ENCODE data around the gene TCN1. TPM values are rescaled to one million over a fixed set of nuclear protein-coding genes. Genes with fewer than 3 reads are reported as not detected.
"Not testable (repeated sequence)": the region's sequence is repeated elsewhere in the genome, so short reads cannot be mapped to it uniquely, and the experiment has no call there.

The TCN1 gene
- total RNA-seq, 1 donor from 2014 or later = 1.7 TPM

DNA sequence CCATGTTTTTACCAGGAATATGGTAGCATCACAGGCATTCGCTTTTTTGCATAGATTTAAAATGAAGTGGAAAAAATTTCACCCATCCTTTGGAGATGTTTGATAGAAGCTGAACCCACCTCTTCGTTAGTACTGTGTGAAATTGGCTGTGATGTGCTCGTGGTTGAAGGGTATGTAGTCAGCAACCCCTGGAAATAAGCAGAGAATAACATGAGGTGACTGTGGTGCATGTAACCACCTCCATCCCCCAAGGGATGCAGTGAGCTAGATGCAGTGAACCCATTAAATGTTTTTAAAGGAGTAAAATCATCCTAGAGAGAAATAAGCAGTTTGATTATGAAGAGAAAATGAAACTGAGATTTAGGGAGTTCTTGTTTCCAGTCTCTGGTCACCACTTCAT lies 36.9 kb downstream of the TCN1 start:
- no peaks in the 10 kb centered on the region for H3K4me1 ChIP-seq
- H3K27me3 ChIP-seq (ENCODE audit: low read depth) = no peaks in the 10 kb centered on the region
- no peaks in the 10 kb centered on the region for H3K9me3 ChIP-seq
- no peak overlapping the region for H3K27ac ChIP-seq
- TF ChIP-seq, protein P1, sequence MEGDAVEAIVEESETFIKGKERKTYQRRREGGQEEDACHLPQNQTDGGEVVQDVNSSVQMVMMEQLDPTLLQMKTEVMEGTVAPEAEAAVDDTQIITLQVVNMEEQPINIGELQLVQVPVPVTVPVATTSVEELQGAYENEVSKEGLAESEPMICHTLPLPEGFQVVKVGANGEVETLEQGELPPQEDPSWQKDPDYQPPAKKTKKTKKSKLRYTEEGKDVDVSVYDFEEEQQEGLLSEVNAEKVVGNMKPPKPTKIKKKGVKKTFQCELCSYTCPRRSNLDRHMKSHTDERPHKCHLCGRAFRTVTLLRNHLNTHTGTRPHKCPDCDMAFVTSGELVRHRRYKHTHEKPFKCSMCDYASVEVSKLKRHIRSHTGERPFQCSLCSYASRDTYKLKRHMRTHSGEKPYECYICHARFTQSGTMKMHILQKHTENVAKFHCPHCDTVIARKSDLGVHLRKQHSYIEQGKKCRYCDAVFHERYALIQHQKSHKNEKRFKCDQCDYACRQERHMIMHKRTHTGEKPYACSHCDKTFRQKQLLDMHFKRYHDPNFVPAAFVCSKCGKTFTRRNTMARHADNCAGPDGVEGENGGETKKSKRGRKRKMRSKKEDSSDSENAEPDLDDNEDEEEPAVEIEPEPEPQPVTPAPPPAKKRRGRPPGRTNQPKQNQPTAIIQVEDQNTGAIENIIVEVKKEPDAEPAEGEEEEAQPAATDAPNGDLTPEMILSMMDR (IDR thresholded peaks at IDR 0.05) = no peak
- H3K4me3 ChIP-seq = no peak overlapping the region
- intact Hi-C loops (cut with DNase I) = no loop called here
- no peaks in the 10 kb centered on the region for H3K36me3 ChIP-seq
- DNase-seq (no peak), ATAC-seq (no peak)

DNA sequence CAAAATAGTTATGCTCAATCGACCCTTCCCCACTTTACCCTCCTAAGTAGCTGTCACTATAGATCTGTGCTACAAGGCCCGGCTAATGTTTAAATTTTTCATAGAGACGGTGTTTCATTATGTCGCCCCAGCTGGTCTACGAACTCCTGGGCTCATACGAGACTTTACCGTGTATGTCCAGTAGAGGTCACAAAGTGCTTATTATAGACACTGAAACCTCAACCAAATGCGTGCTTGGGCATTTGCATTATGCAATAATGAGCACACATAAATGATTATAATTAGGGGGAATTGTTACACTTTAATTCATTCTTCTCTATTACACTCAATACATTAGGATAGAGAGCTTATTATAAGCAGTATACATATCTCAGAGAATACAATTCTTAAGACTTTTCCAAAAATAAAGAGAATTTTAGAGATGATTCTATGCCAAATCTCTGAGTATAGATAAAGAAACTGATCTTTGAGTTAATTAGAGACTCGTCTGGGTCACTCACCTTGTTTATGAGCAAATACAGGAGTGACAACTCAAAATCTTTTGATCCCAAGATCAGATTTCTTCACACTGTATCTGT lies 43.2 kb downstream of the TCN1 start:
- no peak overlapping the region for H3K27ac ChIP-seq
- no peaks in the 10 kb centered on the region for H3K9me3 ChIP-seq
- no peak overlapping the region for H3K4me3 ChIP-seq
- H3K4me1 ChIP-seq = no peaks in the 10 kb centered on the region
- TF ChIP-seq, protein P1 (IDR thresholded peaks at IDR 0.05) = peak; percentile 57
- H3K27me3 ChIP-seq (ENCODE audit: low read depth) = no peaks in the 10 kb centered on the region
- ATAC-seq (peak; percentile 78 to 82), DNase-seq (no peak)
- no peaks in the 10 kb centered on the region for H3K36me3 ChIP-seq
- intact Hi-C loops (cut with DNase I) = no loop called here

DNA sequence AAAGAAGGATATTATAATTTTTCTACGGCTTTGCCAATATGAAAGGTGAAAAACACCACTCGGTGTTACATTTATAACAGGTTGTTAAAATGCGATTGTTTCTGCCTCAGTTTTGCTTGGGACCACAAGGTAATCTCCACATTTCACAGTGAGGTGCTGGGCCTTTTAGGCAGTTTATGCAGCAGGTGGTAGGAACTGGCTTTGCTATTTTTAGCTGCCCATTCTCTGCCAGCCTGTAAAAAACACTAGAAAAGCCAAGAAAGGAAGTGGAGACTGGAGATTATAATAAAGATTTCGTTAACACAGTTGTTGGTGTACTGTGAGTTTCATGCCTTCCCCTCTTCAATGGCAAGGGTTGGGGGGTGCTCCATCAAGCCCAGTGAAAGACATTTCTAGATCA lies 47.7 kb downstream of the TCN1 start:
- Histone ChIP-seq H3K27ac (no peak overlapping the region), H3K36me3 (no peaks in the 10 kb centered on the region), H3K4me3 (no peak overlapping the region), H3K9me3 (no peaks in the 10 kb centered on the region), H3K27me3 (ENCODE audit: low read depth) (no peaks in the 10 kb centered on the region), H3K4me1 (no peaks in the 10 kb centered on the region)
- ATAC-seq (no peak), DNase-seq (no peak)
- TF ChIP-seq, protein P1 (IDR thresholded peaks at IDR 0.05) = no peak
- intact Hi-C loops (cut with DNase I) = no loop called here

DNA sequence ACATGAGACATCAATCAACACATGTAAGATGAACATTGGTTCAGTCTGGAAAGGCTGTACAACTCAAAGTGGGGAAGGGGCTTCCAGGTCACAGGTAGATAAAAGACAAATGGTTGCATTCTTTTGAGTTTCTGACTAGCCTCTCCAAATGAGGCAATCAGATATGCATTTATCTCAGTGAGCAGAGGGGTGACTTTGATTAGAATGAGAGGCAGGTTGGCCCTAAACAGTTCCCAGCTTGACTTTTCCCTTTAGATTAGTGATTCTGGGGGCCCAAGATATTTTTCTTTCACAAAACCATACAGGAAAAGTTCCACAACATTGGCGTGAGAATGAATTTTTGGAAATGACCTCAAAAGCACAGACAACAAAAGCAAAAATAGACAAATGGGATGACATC lies 49.9 kb downstream of the TCN1 start:
- H3K9me3 ChIP-seq; H3K4me3 ChIP-seq; ATAC-seq; H3K36me3 ChIP-seq; DNase-seq; H3K27me3 ChIP-seq (ENCODE audit: low read depth); intact Hi-C loops (cut with DNase I); H3K27ac ChIP-seq; H3K4me1 ChIP-seq: not testable (repeated sequence)

DNA sequence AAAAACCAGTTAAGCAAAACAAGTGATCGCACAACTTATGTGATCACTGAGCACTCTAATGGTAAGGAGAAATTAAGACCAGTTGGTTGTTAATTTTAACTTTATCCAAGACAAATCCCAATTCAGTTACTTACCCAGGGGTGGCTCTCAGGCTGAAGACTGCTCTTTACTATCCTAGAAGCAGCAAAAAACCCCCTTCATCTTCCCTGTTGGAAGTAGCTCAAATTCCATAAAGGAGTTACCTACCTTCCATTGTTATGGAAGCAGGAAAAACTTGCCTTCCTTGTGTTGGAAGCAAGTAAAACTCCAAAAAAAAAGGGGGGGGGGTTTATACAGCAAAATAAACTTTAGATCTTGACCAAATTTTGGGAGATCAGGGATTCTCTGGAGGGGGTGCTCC lies 50.5 kb downstream of the TCN1 start:
- TF ChIP-seq, protein P1 (IDR thresholded peaks at IDR 0.05) = no peak
- Histone ChIP-seq H3K4me1 (peaks cover 4% of the 10 kb centered on the region), H3K27ac (no peak overlapping the region), H3K27me3 (ENCODE audit: low read depth) (no peaks in the 10 kb centered on the region), H3K9me3 (no peaks in the 10 kb centered on the region), H3K36me3 (no peaks in the 10 kb centered on the region), H3K4me3 (no peak overlapping the region)
- DNase-seq (no peak), ATAC-seq (no peak)
- intact Hi-C loops (cut with DNase I) = no loop called here

DNA sequence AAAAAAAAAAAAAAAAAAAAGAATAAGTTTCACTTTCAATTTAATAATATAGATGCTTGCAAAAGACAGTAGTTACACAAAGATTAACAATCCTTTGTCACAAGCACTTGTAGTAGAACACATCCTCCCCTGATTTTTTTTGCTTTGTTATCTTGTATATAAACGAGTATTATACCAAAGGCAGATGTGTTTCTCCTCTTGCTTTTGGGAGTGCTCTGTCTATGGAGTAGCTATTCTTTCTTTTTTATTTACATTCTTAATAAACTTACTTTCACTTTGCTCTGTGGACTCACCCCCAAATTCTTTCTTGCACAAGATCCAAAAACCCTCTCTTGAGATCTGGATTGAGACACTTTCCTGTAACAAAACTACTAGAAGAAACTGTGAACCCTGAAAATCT lies 52.3 kb downstream of the TCN1 start:
- intact Hi-C loops (cut with DNase I) = no loop called here
- Histone ChIP-seq H3K36me3 (peaks cover under 1% of the 10 kb centered on the region), H3K9me3 (no peaks in the 10 kb centered on the region), H3K4me1 (peaks cover 15% of the 10 kb centered on the region), H3K27me3 (ENCODE audit: low read depth) (no peaks in the 10 kb centered on the region), H3K4me3 (no peak overlapping the region), H3K27ac (no peak overlapping the region)
- DNase-seq (no peak), ATAC-seq (no peak)
- TF ChIP-seq, protein P1 (IDR thresholded peaks at IDR 0.05) = no peak
